ENCODE measurements around the gene YJEFN3.

YJEFN3 gene, protein sequence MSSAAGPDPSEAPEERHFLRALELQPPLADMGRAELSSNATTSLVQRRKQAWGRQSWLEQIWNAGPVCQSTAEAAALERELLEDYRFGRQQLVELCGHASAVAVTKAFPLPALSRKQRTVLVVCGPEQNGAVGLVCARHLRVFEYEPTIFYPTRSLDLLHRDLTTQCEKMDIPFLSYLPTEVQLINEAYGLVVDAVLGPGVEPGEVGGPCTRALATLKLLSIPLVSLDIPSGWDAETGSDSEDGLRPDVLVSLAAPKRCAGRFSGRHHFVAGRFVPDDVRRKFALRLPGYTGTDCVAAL

DNA sequence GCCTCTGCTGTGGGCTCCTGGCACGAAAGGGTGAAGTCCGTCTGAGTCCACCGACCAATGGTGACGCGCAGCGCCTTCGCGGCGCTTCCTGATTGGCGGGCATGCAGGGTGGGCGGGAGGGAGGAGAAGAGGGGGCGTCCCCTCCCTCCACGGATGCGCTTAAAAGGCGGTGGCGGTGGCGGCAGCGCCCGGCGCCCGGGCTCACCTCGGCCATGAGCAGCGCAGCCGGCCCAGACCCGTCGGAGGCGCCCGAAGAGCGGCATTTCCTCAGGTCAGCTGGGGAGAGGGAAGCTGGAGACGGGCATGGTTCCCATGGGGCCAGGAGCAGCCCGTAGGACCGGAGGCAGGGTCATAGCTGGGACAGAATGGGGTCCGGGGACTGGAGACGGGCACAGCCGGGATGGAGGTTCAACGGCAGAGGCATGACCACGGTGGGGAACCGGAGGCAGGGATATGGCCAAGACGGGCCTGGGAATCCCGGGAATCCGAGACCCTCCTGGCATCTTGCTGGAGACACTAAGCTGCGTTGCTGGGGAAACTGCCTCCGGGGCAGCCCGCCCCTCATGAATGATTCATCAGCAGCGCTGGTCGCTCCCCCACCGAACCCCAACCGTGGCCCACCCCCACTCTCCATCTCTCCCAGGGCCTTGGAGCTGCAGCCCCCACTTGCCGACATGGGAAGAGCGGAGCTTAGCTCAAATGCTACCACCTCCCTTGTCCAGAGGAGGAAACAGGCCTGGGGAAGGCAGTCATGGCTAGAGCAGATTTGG is at the start of gene YJEFN3:
TSS of gene YJEFN3 (plus strand) at position 191 of the 770 bp plus-strand sequence. CDS start at position 213, 22 bp downstream.
- Histone ChIP-seq H3K27me3 (ENCODE audit: control insufficient read depth, insufficient read depth, low read length) (no peaks in the 10 kb centered on the region), H3K4me3 (ENCODE audit: low read length) (no peak within 1 kb of the TSS), H3K9me3 (ENCODE audit: control insufficient read depth, insufficient read depth, low read length) (no peaks in the 10 kb centered on the region), H3K36me3 (ENCODE audit: control insufficient read depth, insufficient read depth, low read length) (peaks cover 11% of the 10 kb centered on the region), H3K27ac (ENCODE audit: low read length) (no peak within 1 kb of the TSS), H3K4me1 (ENCODE audit: control insufficient read depth, insufficient read depth, low read length) (peaks cover 4% of the 10 kb centered on the region; the same call in 1 of the 2 replicates)
- no peak for DNase-seq (ENCODE audit: low read depth, low spot score)
- WGBS (ENCODE audit: insufficient coverage, insufficient read length) = no CpG with 5 or more reads among the region's 50 CpGs

DNA sequence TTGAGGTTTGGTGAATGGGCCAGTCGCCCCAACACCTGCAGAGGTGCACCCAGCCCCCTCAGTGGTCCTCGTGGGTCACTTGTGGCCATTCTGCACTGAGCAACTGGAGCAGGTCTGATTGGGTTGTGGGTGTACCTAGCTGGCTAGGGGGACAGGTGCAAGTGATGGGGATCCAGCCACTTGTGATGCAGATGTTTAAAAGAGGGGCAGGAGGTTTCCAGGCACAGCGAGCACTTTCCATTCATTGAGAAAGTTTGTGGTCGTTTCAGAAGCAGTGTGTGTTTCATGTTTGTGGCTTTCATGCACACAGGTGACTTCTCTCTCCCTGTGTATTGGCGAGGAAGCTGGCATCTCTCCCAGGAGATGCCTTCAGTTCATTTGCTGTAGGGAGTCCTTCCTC is 48.0 kb upstream of the YJEFN3 start:
- Histone ChIP-seq H3K36me3 (ENCODE audit: control insufficient read depth, insufficient read depth, low read length) (0 out of 2 replicates have a peak, but pooled peaks cover 2% of the 10 kb centered on the region), H3K27me3 (ENCODE audit: control insufficient read depth, insufficient read depth, low read length) (no peaks in the 10 kb centered on the region), H3K27ac (ENCODE audit: low read length) (no peak overlapping the region), H3K9me3 (ENCODE audit: control insufficient read depth, insufficient read depth, low read length) (no peaks in the 10 kb centered on the region), H3K4me3 (ENCODE audit: low read length) (no peak overlapping the region), H3K4me1 (ENCODE audit: control insufficient read depth, insufficient read depth, low read length) (peaks cover 3% of the 10 kb centered on the region; the same call in 1 of the 2 replicates)
- no peak for DNase-seq (ENCODE audit: low read depth, low spot score)
- no CpG with 5 or more reads among the region's 5 CpGs for WGBS (ENCODE audit: insufficient coverage, insufficient read length)

DNA sequence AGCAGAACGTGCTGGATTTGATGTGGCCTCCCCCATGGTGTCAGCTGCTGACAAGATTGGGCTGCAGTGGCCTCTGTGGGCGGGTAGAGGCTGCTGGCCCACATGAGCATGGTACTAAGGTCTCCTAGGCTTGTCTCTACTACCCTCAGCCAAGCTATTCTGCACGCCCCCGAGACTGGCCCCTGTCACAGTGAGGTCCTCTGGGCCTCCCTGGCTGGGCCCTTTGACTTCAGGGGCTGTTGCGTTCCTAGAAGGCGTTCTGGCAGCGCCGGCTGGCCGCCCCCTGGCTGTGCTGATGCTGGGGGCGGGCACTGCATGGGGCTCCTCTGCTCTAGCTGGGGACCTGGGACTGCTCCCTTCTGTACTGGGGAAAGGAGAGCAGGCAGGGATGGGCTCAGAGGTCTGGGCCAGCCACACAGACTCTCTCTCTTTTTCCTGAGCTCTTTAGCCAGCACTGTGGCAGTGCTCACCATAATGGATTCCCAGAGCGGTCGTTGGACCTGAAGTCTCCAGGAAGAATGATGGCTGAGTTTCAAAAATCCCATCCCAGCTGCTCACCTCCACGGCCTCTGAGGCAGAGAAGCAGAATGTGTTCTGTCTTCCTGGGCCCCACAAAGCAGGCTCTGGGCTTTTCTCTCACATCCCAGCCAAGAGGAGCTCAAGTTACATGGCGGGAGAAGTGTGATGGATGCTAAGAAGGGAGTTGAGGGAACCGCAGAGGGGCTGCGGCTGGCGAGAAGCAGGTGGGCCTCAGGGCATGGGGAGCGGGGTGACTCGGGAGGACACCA is 45.7 kb upstream of the YJEFN3 start:
- no peaks in the 10 kb centered on the region for H3K36me3 ChIP-seq (ENCODE audit: control insufficient read depth, insufficient read depth, low read length)
- no CpG with 5 or more reads among the region's 19 CpGs for WGBS (ENCODE audit: insufficient coverage, insufficient read length)
- no peak overlapping the region for H3K4me3 ChIP-seq (ENCODE audit: low read length)
- no peak for DNase-seq (ENCODE audit: low read depth, low spot score)
- no peaks in the 10 kb centered on the region for H3K9me3 ChIP-seq (ENCODE audit: control insufficient read depth, insufficient read depth, low read length)
- H3K27ac ChIP-seq (ENCODE audit: low read length) = no peak overlapping the region
- H3K4me1 ChIP-seq (ENCODE audit: control insufficient read depth, insufficient read depth, low read length) = peaks cover 4% of the 10 kb centered on the region; the same call in 1 of the 2 replicates
- no peaks in the 10 kb centered on the region for H3K27me3 ChIP-seq (ENCODE audit: control insufficient read depth, insufficient read depth, low read length)

DNA sequence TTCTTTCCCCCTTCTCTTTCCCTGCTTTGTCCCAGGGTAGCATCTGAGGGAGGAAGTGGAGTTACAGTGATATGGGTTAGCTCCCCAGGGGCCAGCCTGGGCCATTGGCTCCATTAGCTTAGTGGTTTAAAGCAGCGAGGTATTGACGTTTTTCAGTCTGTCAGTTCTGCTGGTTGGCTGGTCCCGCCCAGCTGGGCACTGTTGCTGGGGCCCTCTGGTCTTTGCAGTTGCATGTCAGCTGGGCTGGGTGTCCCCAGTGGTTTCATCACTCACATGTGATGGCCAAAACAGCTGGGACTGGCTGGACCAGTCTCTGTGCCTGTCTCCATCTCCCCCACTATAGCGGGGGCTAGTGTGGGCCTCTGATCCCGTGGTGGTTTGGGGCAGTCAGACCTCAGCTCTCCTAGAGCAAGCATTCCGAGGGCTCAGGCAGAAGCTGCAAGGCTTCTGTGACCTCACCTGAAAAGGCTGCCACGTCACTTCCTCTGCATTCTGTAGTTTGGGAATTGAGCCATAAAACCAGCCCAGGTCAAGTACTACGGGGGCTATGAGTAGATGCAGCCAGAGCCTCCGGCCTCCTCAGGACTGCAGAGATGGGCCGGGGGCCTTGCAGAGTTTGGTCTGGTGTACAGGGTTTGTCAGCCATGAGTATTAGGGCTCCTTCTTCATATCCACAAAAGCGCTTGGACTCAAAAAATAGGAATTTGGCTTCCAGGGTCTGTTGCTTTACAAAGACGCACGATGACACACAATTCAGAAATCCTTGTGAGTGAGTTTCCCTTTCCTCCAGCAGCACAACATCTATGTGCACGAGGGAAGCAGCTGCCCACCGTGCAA is 43.3 kb upstream of the YJEFN3 start:
- Histone ChIP-seq H3K27ac (ENCODE audit: low read length) (no peak overlapping the region), H3K36me3 (ENCODE audit: control insufficient read depth, insufficient read depth, low read length) (no peaks in the 10 kb centered on the region), H3K4me1 (ENCODE audit: control insufficient read depth, insufficient read depth, low read length) (peaks cover 6% of the 10 kb centered on the region), H3K9me3 (ENCODE audit: control insufficient read depth, insufficient read depth, low read length) (no peaks in the 10 kb centered on the region), H3K4me3 (ENCODE audit: low read length) (no peak overlapping the region), H3K27me3 (ENCODE audit: control insufficient read depth, insufficient read depth, low read length) (no peaks in the 10 kb centered on the region)
- DNase-seq (ENCODE audit: low read depth, low spot score) = no peak
- no CpG with 5 or more reads among the region's 15 CpGs for WGBS (ENCODE audit: insufficient coverage, insufficient read length)

DNA sequence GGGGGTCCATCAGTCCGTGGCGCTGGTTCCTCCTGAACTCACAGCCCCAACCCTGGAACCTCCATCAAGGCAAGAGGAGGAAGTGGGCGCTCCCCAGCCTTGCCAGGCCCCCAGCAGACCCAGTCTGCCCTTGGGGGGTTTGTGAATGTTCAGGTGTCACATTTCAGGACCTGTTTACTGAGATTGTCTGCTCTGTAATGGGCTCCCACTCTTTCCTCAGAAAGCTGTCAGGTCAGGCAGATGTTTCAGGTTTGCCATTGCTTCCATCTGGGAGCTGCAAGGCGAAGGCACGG is 42.8 kb upstream of the YJEFN3 start:
- Histone ChIP-seq H3K36me3 (ENCODE audit: control insufficient read depth, insufficient read depth, low read length) (no peaks in the 10 kb centered on the region), H3K27me3 (ENCODE audit: control insufficient read depth, insufficient read depth, low read length) (no peaks in the 10 kb centered on the region), H3K4me1 (ENCODE audit: control insufficient read depth, insufficient read depth, low read length) (peaks cover 6% of the 10 kb centered on the region), H3K9me3 (ENCODE audit: control insufficient read depth, insufficient read depth, low read length) (no peaks in the 10 kb centered on the region), H3K4me3 (ENCODE audit: low read length) (no peak overlapping the region), H3K27ac (ENCODE audit: low read length) (no peak overlapping the region)
- no CpG with 5 or more reads among the region's 5 CpGs for WGBS (ENCODE audit: insufficient coverage, insufficient read length)
- DNase-seq (ENCODE audit: low read depth, low spot score) = no peak

DNA sequence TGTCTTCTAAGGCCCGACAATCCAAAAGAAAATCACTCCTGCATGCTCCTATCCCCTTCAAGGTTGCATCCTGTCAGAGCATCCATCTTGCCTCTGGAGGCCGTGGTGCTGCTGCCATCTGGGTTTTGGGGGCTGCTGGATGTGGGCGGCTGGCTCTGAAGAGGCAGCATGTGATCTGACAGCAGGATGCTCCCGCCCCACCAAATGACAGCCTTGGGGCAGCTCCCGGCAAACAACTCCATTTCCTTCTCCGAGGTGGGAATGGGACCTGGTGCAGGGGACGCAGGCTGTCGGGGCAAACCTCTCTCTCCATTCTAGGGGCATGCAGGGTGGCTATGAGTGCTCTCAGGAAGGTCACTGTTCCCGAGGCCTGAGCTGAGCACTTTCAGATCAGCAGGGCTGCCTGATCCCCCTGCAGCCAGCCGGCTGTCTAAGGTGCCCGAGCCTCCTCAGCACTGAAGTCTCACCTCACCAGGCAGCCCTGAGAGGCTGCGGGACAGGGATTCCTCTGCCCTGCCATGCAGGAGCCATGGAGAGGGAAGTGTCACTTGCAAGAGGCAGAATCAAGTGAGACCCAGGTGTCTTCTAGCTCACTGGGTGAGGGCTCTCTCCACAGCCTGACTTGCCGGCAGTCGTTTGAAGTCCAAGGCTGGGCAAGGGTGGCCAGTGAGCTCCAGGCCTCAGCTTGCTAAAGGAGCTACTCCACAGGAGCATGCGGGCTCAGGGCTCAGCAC is 42.2 kb upstream of the YJEFN3 start:
- Histone ChIP-seq H3K4me1 (ENCODE audit: control insufficient read depth, insufficient read depth, low read length) (peaks cover 6% of the 10 kb centered on the region), H3K4me3 (ENCODE audit: low read length) (no peak overlapping the region), H3K27ac (ENCODE audit: low read length) (no peak overlapping the region), H3K36me3 (ENCODE audit: control insufficient read depth, insufficient read depth, low read length) (no peaks in the 10 kb centered on the region; the same call in 1 of the 2 replicates), H3K9me3 (ENCODE audit: control insufficient read depth, insufficient read depth, low read length) (no peaks in the 10 kb centered on the region), H3K27me3 (ENCODE audit: control insufficient read depth, insufficient read depth, low read length) (no peaks in the 10 kb centered on the region)
- no CpG with 5 or more reads among the region's 15 CpGs for WGBS (ENCODE audit: insufficient coverage, insufficient read length)
- no peak for DNase-seq (ENCODE audit: low read depth, low spot score)

DNA sequence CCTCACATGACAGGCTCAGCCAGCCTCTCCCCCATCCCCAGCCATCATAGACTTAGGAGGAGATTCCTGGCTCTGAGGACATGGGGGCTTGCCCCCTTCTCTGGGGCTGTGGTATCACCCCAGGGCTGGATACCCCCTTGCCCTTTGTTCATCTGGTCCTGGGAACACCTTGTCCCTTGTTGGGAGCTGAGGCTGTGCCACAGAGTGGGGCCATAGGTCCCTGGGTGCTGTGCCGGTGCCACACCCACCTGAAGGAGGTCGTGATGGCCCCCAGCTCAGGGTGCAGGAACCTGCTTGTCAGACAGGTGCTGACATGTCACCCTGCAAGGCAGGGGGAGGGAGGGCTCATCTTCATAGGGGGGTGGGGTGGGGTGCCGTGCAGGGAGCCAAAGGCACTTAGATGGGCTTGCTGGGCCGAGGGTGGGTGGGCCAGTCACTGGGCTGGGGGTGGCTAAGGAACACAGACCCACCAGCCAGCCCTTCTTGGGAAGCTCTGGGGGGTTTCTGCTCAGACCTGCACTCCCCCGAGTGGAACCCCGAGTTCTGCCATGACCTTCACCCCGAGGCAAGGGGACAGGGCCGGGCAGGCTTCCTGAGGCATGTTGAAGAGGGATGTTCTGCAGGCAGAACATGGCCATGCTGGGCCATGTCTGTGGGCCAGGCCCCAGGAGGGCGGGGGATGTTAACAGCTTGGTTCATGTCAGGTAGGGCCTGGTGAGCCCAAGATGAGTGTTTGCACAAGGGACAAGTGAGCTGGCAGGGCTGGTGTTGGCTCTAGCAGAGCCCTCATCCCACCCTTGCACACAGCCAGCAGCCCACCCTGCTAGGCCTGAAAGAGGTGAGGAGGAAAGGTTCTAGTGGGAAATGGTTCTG is 41.4 kb upstream of the YJEFN3 start:
- no peaks in the 10 kb centered on the region for H3K27me3 ChIP-seq (ENCODE audit: control insufficient read depth, insufficient read depth, low read length)
- H3K9me3 ChIP-seq (ENCODE audit: control insufficient read depth, insufficient read depth, low read length) = no peaks in the 10 kb centered on the region
- peaks cover 4% of the 10 kb centered on the region; the same call in 1 of the 2 replicates for H3K36me3 ChIP-seq (ENCODE audit: control insufficient read depth, insufficient read depth, low read length)
- H3K4me1 ChIP-seq (ENCODE audit: control insufficient read depth, insufficient read depth, low read length) = peaks cover 6% of the 10 kb centered on the region
- WGBS (ENCODE audit: insufficient coverage, insufficient read length) = no CpG with 5 or more reads among the region's 9 CpGs
- no peak for DNase-seq (ENCODE audit: low read depth, low spot score)
- no peak overlapping the region for H3K4me3 ChIP-seq (ENCODE audit: low read length)
- H3K27ac ChIP-seq (ENCODE audit: low read length) = no peak overlapping the region

DNA sequence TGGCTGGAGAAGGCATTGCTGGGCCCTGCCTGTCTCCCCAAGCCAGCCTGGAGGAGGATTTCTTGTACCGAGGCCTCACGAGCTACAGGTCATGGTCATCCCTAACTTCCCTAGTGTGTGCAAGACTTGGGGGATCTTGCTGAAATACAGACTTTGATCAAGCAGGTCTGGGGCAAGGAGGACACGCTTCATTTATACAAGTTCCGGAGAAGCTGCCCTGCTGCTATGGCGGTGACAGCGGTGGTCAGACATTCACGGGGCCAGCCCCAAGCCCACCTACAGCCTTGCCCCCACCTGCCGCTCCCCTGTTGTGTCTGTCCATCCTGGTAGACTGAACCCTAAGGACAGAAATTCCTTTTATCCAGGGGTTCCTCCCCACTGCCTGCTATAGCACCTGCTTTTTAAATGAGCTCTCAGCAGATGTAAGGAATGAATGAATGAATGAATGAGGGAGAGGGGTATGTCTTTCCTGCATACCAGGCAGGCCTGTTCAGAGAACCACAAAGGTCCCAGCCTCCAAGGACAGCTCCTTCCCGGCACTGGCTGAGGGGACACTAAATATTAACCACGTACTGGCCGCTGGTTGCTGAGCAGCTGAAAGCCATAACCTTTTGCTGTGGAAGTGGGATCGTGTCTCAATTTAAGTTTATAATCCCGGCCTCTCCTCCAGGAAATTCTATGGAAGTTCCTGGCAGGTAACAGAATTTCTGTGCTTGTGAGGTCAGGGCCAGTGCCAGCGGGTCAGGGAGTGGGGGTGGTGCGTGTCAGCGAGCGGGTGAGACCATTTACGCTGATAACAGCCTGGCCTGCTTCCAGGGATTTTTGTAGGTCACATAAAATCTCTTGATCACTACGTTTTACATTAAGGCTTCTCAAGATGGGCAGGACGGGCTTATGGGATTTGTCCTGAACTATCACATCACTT is 40.5 kb upstream of the YJEFN3 start:
- peaks cover 6% of the 10 kb centered on the region for H3K36me3 ChIP-seq (ENCODE audit: control insufficient read depth, insufficient read depth, low read length)
- no peak for DNase-seq (ENCODE audit: low read depth, low spot score)
- H3K4me3 ChIP-seq (ENCODE audit: low read length) = no peak overlapping the region
- no peak overlapping the region for H3K27ac ChIP-seq (ENCODE audit: low read length)
- no peaks in the 10 kb centered on the region for H3K27me3 ChIP-seq (ENCODE audit: control insufficient read depth, insufficient read depth, low read length)
- H3K4me1 ChIP-seq (ENCODE audit: control insufficient read depth, insufficient read depth, low read length) = peaks cover 4% of the 10 kb centered on the region
- no peaks in the 10 kb centered on the region for H3K9me3 ChIP-seq (ENCODE audit: control insufficient read depth, insufficient read depth, low read length)
- no CpG with 5 or more reads among the region's 20 CpGs for WGBS (ENCODE audit: insufficient coverage, insufficient read length)

Data from iPS DF 6.9 (cell line).